Islet of Langerhans (tissue), 1 donor: ENCODE results near the gene RBM38.
A peak's percentile ranks its signal among the peaks of the same experiment; 100 is the strongest.
"Not testable (repeated sequence)": the region's sequence is repeated elsewhere in the genome, so short reads cannot be mapped to it uniquely, and the experiment has no call there.

Experiments used
- FAIRE-seq: peaks from one replicate; lab custom pipeline; 2011; peaks lifted over from hg19 to GRCh38; lab: Jason Lieb, UNC

RBM38 gene

GRCh38 chr20:57390604-57391438 lies at the start of gene RBM38:
RBM38 (plus strand) TSS chr20:57391396; CDS start chr20:57391582, 186 bp downstream.
- FAIRE-seq, result no peak

- FAIRE-seq, result no peak
These were observed 49.5 kb upstream of the RBM38 start for GRCh38 chr20:57341663-57342062.

- no peak for FAIRE-seq
These were observed 48.4 kb upstream of the RBM38 start for GRCh38 chr20:57342829-57343228.

GRCh38 chr20:57346477-57346876 lies 44.7 kb upstream of the RBM38 start:
- FAIRE-seq, result peak; percentile 84

GRCh38 chr20:57347393-57347792 lies 43.8 kb upstream of the RBM38 start:
- FAIRE-seq, result no peak

GRCh38 chr20:57348200-57348921 lies 42.8 kb upstream of the RBM38 start:
- FAIRE-seq, result not testable (repeated sequence)

GRCh38 chr20:57348922-57349574 lies 42.1 kb upstream of the RBM38 start:
- not testable (repeated sequence) for FAIRE-seq

GRCh38 chr20:57350081-57350710 lies 41.0 kb upstream of the RBM38 start:
- no peak for FAIRE-seq

GRCh38 chr20:57350726-57351041 lies 40.5 kb upstream of the RBM38 start:
- FAIRE-seq, result not testable (repeated sequence)

GRCh38 chr20:57351042-57351783 lies 40.0 kb upstream of the RBM38 start, which contains the start of gene RAE1:
RAE1 (plus strand) TSS chr20:57351255; CDS start chr20:57354039, 2,784 bp downstream.
- FAIRE-seq, result peak; percentile 62

GRCh38 chr20:57352305-57352704 lies 38.9 kb upstream of the RBM38 start:
- no peak for FAIRE-seq

GRCh38 chr20:57353351-57353750 lies 37.8 kb upstream of the RBM38 start:
- FAIRE-seq, result no peak

GRCh38 chr20:57361517-57361916 lies 29.7 kb upstream of the RBM38 start:
- FAIRE-seq, result no peak

- no peak for FAIRE-seq
These were observed 26.7 kb upstream of the RBM38 start for GRCh38 chr20:57364451-57364850.

- FAIRE-seq, result no peak
These were observed 21.6 kb upstream of the RBM38 start for GRCh38 chr20:57369596-57369995.

- no peak for FAIRE-seq
These were observed 20.9 kb upstream of the RBM38 start for GRCh38 chr20:57370316-57370715.

GRCh38 chr20:57371363-57371762 lies 19.8 kb upstream of the RBM38 start:
- FAIRE-seq, result no peak

- FAIRE-seq, result no peak
These were observed 19.0 kb upstream of the RBM38 start for GRCh38 chr20:57372157-57372556.

GRCh38 chr20:57372581-57373350 lies 18.4 kb upstream of the RBM38 start:
- no peak for FAIRE-seq

GRCh38 chr20:57374343-57374930 lies 16.8 kb upstream of the RBM38 start:
- no peak for FAIRE-seq
